Measurements from ENCODE around the gene RBM20. TPM values are rescaled to one million over a fixed set of nuclear protein-coding genes. Genes with fewer than 3 reads are reported as not detected.

Gene RBM20
- total and polyA plus RNA-seq, 2 of the 13 experiments (the other 11 are each of a cell fraction or from before 2014, with no cell fraction given), result 0.02 to 0.22 TPM

DNA sequence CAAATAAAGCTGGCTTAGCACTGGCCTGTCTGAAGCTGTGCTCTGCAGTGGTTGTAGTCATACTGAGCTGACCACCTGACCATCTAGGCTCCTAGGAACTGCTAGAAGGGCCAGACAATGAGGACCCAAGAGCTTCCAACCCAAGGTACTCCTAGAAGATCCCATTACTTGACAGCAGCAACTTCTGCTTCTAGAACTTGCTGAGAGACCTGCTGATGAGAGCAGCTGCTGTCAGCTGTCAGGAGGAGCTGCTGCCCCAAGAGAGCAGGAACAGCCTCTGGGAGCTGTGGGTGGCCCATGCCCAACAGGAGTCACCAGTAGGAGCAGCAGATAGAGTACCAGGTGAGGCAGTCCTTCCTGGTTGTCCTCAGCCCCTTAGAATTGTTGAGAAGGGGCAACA lies 70.2 kb downstream of the RBM20 start:
- BruUV-seq (replicated peaks), result no TSS peak
- in situ Hi-C loops (cut with HindIII; ENCODE audit: extremely low pct_ligation_motif_present, low pct_unique_long_range_greater_than_20kb) (no loop called here), intact Hi-C loops (cut with micrococcal nuclease; ENCODE audit: unreplicated experiment) (no loop called here)
- Histone ChIP-seq H3K4me1 (ENCODE audit: insufficient read depth, low read length) (peaks cover 12% of the 10 kb centered on the region), H3K27ac (ENCODE audit: extremely low read length, insufficient read depth, low read length) (no peak overlapping the region), H3K27me3 (ENCODE audit: control insufficient read depth in 1 of 2, insufficient read depth in 2 of 2, low read length in 2 of 2) (no peaks in the 10 kb centered on the region; a peak in 1 of 5 replicates), H3K79me2 (ENCODE audit: insufficient read depth, low read length) (no peaks in the 10 kb centered on the region), H3K4me2 (ENCODE audit: low read depth, low read length) (no peak overlapping the region), H3K4me3 (replicated peaks in 1 of 3; ENCODE audit: insufficient read depth in 1 of 3, low read depth in 2 of 3, low read length in 3 of 3) (no peak overlapping the region), H3K9me3 (ENCODE audit: low read length) (no peaks in the 10 kb centered on the region), H3K36me3 (replicated peaks in 1 of 2; ENCODE audit: control insufficient read depth in 1 of 2, insufficient read depth in 2 of 2, low read length in 2 of 2) (no peaks in the 10 kb centered on the region), H2AFZ (ENCODE audit: low read length) (no peak overlapping the region), H4K20me1 (ENCODE audit: insufficient read depth, low read length) (no peaks in the 10 kb centered on the region), H3K9ac (ENCODE audit: insufficient read depth, low read depth, low read length) (no peak overlapping the region)
- TF ChIP-seq SRY (CRISPR knock-in tag; IDR thresholded peaks at IDR 0.05), result no peak
- TF ChIP-seq DR1 (CRISPR knock-in tag; IDR thresholded peaks at IDR 0.05), result no peak
- TF ChIP-seq, protein P1, sequence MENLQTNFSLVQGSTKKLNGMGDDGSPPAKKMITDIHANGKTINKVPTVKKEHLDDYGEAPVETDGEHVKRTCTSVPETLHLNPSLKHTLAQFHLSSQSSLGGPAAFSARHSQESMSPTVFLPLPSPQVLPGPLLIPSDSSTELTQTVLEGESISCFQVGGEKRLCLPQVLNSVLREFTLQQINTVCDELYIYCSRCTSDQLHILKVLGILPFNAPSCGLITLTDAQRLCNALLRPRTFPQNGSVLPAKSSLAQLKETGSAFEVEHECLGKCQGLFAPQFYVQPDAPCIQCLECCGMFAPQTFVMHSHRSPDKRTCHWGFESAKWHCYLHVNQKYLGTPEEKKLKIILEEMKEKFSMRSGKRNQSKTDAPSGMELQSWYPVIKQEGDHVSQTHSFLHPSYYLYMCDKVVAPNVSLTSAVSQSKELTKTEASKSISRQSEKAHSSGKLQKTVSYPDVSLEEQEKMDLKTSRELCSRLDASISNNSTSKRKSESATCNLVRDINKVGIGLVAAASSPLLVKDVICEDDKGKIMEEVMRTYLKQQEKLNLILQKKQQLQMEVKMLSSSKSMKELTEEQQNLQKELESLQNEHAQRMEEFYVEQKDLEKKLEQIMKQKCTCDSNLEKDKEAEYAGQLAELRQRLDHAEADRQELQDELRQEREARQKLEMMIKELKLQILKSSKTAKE (CRISPR knock-in tag; IDR thresholded peaks at IDR 0.05; ENCODE audit: borderline replicate concordance), result no peak
- TF ChIP-seq RAD51 (IDR thresholded peaks at IDR 0.05; ENCODE audit: borderline replicate concordance), result peak; percentile 47; the same call in 1 of the 2 replicates
- no peak for TF ChIP-seq ZSCAN31 (CRISPR knock-in tag; IDR thresholded peaks at IDR 0.05; ENCODE audit: low read depth)
- TF ChIP-seq ZFP82 (CRISPR knock-in tag; IDR thresholded peaks at IDR 0.05; ENCODE audit: borderline replicate concordance), result no peak
- TF ChIP-seq, protein P2, sequence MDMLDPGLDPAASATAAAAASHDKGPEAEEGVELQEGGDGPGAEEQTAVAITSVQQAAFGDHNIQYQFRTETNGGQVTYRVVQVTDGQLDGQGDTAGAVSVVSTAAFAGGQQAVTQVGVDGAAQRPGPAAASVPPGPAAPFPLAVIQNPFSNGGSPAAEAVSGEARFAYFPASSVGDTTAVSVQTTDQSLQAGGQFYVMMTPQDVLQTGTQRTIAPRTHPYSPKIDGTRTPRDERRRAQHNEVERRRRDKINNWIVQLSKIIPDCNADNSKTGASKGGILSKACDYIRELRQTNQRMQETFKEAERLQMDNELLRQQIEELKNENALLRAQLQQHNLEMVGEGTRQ (IDR thresholded peaks at IDR 0.05; ENCODE audit: low read depth, low read length), result 0 out of 2 replicates have a peak, but pooled peaks have one; percentile 24
- TF ChIP-seq, protein P2 (CRISPR knock-in tag; IDR thresholded peaks at IDR 0.05; ENCODE audit: borderline replicate concordance), result no peak
- no peak for TF ChIP-seq EP300 (IDR thresholded peaks at IDR 0.05; ENCODE audit: low read depth in 2 of 2, low read length in 2 of 2)
- TF ChIP-seq EP300 (CRISPR knock-in tag; IDR thresholded peaks at IDR 0.05; ENCODE audit: borderline replicate concordance), result no peak
- TF ChIP-seq, protein P3, sequence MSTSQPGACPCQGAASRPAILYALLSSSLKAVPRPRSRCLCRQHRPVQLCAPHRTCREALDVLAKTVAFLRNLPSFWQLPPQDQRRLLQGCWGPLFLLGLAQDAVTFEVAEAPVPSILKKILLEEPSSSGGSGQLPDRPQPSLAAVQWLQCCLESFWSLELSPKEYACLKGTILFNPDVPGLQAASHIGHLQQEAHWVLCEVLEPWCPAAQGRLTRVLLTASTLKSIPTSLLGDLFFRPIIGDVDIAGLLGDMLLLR (CRISPR knock-in tag; IDR thresholded peaks at IDR 0.05), result no peak
- TF ChIP-seq RBFOX2 (IDR thresholded peaks at IDR 0.05; ENCODE audit: low read depth, low read length), result no peak
- POLR2A ChIA-PET, result no interaction called here
- ATAC-seq (no peak), DNase-seq (ENCODE audit: low spot score) (no peak), FAIRE-seq (no peak)
- CTCF ChIA-PET (ENCODE audit: low intra/inter-chr PET ratio, low total read pairs), result no interaction called here
